HG02885 (cell line): ENCODE results near the gene AP1S2.
"Not testable (repeated sequence)": the region's sequence is repeated elsewhere in the genome, so short reads cannot be mapped to it uniquely, and the experiment has no call there.

Experiments used
- ATAC-seq: cut with Tn5 transposase; IDR thresholded peaks from one replicate; pipeline ENCODE4 v1.9.1; 2021; ENCODE audit warnings: mild to moderate bottlenecking; ENCODE audit not compliant: unreplicated experiment, poor library complexity

The AP1S2 gene

DNA sequence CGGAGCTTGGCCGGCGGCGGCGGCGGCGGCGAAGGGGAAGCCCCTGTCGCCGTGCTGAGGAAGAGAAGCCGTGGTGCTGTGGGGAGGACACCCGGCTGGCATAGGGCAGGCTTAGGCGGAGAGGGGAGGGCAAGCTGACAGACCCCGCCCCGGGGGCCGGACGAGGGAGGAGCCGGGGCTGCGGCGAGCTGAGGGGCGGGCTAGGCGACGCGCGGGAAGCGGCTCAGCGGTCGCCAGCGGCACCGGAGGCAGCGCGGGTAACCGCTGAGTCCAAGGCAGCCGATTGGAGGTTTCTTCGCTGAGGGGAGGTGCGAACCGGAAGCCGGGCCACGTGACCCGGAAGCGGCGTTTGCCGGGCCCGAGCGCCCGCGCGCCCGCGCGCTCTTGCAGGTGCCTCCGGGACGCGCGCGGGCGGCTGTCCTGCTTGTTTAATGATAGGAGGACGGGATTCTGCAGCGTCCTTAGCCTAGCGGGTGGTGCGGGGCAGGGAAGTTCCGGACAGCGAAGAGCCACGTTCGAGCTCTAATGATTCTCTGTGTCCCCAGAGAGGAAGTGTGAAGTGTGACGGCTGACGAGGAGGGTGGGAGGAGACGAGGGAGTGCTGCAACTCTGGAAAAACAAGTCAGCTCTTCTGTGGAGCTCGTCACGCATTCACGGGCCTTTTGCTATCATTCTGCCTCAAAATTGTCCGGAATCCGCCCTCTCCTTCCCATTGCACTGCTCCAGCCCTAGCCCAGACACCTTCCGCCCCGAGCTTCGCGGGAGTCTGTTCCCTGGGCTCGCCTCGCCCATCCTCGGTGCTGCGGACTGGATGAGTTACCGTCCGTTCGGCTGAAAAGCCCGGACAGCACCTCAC, at the start of gene AP1S2:
Gene AP1S2 (minus strand): TSS at position 102 of the 856 bp plus-strand sequence. CDS start 2,289 bp downstream, outside the sequence.
- ATAC-seq, result peak; percentile 95

DNA sequence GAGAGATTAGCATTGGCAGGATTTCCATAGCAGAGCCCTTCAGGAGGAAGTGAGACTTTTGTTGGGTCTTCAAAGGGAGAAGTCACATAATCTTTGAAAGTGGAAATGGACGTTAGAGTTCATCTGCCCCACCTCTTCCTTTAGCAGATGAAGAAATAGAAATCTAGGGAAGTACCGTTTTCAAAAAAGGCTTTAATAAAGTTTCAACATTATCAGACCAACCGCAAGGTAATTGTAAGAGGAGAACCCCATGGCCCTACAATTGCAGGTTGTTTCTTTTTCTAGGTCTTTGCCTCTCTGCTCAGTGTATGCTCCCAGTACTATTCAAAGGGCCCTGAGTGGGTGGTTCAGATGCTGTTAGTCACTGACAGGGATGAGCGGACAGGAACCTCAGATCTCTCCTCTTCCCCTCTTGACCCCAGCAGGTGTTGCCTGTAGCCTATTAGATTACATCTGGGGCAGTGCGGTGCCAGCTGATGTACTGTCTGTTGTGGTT, 48.6 kb upstream of the AP1S2 start:
- peak; percentile 96 for ATAC-seq

DNA sequence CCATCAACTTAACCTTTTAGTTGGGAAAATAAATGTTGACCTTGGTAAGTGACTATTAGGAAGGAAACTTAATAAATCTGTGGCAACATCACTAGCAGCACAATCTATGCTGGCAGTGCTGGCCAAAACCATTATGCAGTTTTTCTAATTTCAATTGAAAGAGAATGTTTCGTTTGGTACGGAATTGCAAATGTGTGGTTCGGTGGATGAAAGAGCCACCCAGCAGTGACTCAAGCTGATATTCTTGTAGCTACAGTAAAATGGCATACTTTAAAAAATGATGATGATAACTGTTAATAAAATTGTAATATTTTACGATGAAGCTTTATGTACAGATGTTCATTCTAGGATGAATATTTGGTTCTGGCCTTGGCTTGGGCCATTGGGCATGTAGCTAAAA, 40.7 kb upstream of the AP1S2 start:
- no peak for ATAC-seq

DNA sequence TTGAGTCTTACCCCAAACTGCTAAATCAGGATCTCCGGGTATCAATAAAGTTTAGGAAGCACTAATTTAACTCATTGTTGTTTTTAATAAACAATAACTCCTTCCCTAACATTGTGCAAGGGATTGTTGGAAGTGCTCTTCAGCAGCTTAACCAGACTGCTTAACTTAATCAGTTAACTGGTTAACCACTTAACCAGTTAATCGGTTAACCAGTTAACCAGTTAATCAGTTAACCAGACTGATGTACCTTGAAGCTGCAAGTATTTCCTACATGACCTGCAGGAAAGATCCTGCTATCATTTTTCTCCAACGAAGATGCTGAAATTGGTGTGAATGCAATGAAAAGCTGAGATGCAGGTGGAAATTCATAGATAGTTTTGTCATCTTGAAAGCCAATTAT, 40.1 kb upstream of the AP1S2 start:
- no peak for ATAC-seq

DNA sequence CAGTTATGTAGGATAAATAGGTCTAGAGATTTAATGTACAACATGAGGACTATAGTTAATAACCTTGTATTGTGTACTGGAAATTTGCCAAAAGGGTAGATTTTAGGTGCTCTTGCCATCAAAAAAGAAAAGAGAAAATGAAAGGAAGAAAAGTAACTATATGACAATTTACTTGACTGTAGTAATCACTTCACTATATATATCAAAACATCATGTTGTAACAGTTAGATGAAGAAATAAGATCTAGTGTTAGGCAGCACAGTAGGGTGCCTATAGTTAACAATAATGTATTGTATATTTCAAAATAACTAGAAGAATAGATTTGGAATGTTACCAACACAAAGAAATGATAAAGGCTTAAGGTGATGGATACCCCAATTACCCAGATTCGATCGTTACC, 35.9 kb upstream of the AP1S2 start:
- no peak for ATAC-seq

DNA sequence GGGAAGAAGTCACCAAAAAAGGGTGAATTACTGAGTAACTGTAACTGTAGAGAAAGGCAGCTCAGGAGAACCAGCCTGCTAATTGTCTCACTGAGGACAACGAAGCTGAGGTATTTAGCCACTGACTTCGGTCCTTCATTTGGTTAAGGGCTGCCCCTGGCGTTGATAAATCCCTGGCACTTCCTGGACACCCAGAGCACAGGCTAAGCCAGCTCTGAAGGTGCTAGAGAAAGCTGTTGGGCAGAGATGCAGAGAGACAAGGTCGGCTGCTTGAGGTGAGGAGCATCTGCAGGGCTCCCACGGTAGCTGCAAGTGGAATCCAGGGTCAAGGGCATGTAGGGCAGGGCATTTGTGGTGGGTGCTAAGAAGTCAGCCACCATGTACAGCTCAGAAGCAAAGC, 33.4 kb upstream of the AP1S2 start:
- no peak for ATAC-seq

DNA sequence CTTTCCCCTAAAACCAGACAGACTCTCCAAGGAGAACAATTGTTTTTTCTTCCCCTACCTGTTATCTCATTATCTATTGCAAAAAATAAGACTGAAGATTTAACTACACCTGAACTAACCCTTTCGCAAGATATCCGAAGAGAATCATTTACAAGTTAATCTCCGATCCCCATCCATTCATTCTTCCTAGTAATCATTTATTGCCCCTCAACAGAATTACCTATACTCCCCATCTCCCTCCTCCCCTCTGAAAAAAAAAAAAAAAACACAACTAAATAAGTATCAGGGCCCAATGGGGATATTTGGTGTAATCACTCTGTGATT, 28.9 kb upstream of the AP1S2 start:
- no peak for ATAC-seq

DNA sequence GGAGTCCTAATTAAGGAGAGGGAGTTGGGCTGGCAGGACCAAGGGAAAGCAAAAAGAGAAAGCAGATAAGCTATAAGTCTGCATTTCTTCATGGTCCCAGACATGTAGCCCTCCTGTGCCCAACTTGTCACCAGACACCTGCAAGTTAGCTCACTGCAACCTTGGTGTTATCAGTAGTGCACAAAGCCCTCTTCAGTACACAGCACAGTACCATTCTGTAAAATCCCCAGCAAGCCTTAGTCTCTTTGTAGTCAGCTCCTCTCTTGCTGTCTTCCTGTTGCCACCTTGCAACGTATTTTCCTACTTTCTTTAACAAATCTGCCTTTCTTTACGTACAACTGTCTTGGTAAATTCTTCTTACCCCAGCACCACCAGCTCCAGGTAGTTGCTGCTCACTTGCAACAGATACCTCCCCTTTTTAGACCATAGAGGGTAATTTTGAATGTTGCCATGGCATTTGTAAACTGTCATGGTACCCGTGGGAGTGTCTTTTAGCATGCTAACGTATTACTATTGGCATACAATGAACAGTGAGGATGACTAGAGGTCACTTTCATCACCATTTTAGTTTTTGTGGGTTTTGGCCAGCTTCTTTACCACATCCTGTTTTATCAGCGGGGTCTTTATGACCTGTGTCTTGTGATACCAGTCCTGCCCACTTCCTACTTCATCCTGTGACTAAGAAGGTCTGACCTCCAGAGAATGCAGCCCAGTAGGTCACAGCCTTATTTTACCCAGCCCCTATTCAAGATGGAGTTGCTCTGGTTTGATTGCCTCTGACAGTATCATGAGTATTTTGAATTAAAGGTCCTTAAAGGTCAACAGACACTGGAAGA, 28.3 kb upstream of the AP1S2 start:
- ATAC-seq, result peak; percentile 82

DNA sequence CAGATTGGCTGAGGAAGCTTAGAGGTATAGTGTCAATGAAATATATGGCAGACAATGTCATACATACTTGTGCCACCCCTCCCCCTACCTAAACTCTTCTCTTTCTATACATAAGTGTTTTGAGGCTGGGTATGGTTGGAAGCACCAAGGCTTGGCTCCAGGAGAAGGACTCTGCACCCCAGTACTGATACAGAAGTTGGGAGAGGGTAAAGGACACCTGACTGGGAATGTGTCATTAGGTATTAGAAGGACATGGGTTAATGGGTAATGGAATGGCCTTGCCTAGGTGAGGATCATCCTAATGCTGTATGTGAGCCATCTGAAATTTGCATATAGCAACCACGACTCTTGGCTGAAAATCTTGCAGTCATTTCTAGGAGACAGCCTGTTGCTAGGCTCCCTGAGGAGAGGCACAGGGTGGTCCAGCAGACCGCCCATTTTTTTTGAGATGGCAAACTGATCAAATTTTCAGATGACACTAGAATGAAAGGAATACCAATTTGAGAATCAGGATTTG, 26.8 kb upstream of the AP1S2 start:
- ATAC-seq, result no peak

DNA sequence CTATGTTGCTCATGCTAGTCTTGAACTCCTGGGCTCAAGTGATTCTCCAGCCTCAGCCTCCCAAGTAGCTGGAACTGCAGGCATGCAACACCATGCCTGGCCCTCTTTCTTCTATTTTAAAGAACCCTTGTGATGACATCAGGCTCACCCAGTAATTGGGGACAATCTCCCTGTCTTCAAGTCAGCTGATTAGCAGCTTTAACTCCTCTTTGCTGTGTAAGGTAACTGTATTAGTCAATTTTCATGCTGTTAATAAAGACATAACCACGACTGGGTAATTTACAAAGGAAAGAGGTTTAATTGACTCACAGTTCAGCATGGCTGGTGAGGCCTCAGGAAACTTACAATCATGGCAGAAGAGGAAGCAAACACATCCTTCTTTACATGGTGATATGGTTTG, 23.3 kb upstream of the AP1S2 start:
- not testable (repeated sequence) for ATAC-seq

DNA sequence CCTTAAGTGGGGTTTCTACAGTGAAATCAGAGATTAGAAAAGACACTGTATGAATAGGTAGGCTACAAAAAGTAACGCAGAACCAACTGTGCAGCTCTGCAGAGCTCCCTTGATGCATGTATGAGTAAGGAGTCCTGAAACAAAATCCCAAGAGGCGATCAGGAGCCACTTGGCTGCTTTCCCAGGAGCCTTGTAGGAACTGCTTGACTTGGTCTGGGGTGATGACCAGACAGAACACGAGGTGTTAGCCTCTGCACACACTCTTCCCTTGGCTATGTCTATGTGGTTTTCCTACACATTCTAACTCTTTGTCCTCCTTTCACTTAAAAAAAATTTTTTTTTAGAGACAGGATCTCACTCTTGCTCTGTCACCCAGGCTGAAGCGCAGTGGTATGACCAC, 22.8 kb upstream of the AP1S2 start:
- no peak for ATAC-seq

DNA sequence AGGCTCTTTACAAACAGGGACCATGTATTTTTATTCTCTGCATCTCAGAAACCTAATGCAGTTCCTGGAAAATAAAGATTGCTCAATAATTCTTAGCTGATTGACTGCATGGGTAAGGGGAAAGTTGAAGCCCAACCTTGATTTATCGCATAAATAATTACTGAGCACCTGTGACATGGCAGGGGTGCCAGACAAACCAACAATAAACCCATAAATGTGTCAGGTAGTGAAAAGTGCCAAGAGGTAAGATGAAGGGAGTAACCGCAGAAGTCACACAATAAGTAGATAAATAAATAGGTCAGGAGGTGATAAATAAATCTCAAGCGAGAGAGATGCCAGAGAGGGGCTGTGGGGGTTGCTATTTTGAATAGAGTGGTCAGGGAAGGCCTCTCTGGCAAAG, 20.1 kb upstream of the AP1S2 start:
- ATAC-seq, result no peak

DNA sequence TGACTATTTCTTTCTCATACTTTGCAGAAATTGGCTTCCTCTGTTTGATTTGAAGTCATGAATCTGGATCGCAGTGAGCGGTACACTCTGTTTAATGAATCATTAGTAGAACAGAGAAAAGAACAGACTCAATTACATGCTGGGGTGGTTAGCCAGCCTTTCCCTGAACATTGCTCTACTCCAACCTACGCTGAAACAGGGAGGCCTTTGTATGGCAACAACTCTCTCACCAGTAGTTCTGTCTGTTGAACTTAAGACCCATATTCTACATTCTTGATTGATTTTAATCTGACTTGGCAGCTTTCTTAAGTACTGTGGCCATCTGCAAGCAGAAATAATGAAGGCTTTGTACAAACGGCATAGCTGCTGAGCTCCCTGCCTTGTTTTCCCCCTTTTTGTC, 19.0 kb upstream of the AP1S2 start:
- ATAC-seq, result no peak

DNA sequence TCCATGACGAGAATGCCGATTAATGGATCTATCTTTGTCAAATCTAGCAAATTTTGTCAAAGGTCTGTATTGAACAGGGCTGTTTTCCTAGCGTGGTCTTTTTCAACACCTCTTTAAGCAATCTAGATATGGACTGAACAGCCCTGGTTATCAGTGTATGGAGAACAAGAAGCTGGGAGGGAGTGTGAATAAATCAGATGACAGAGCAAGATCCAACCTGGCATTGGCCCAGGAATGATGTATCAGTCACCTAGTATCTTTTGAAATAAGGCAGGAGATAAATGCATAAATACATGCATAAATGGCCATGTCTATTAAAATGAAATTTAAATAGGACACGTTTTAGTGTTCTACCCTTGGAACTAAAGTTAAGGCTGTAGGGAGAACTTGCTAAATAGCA, 15.7 kb upstream of the AP1S2 start:
- no peak for ATAC-seq

DNA sequence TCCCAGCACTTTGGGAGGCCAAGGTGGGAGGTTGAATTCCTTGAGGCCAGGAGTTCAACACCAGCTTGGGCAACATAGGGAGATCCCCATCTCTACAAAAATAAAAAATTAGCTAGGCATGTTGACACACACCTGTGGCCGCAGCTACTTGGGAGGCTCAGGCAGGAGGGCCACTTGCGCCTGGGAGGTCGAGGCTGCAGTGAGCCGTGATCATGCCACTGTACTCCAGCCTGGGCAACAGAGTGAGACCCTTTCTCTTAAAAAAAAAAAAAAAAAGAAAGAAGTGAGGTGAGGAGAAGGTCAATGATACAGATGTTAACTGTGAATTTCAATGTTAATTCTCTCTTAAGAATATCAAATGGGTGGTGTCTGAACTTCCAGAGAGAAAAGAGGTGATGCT, 15.1 kb upstream of the AP1S2 start:
- no peak for ATAC-seq

DNA sequence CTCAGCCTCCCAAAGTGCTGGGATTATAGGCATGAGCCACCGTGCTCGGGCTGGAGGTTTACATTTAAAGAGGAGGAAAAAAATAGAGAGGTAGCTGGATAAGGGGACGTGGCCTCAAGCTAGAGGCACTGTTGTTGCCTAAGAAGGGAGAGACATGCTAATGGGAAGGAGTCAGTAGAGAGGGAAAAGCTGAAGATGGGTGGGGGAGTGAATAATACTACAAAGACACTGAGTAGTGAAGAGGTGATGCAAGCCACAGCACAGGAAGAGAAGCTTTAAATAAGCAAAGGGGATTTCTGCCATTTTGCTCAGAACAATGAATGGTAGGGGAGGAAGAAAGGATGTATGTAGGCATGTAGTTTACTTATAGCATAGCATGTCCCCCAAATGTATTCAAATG, 11.5 kb upstream of the AP1S2 start:
- no peak for ATAC-seq

DNA sequence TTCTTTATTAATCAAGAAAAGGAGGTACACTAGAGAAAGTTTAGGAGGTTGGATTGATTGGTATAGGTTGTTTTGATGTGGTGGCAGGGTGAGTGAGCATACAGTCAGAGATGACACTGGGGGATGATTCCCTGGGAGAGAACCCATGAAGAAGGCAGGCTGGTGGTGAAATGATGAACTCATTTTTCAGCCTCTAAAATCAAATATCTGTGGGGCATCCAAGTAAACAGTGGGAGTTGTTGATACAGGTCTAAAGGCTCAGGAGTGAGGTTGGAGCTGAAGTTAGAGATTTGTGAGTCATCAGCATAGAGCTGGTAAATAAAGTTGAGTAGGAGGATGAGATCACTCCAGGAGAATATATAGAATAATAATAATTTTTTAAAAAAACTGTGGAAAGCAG, 10.0 kb upstream of the AP1S2 start:
- ATAC-seq, result no peak

DNA sequence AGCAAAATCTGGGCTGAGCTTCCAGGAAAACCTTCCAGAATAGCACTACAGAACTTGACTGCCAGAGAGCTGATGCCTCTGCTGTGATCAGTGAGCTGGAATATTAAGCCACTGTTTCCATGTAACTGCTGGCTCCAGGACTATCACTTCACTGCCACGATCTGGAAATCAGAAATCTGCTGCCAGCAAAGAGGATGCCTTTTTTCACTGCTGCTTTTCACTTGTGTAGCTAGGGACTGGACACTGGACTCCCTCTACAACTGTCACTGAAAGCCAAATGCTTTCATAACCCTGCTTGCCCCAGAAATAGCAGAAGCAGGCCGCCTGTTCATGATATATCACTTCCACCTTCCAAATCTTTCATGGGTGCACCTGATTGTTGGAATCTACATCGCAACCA, 9.4 kb upstream of the AP1S2 start:
- no peak for ATAC-seq

DNA sequence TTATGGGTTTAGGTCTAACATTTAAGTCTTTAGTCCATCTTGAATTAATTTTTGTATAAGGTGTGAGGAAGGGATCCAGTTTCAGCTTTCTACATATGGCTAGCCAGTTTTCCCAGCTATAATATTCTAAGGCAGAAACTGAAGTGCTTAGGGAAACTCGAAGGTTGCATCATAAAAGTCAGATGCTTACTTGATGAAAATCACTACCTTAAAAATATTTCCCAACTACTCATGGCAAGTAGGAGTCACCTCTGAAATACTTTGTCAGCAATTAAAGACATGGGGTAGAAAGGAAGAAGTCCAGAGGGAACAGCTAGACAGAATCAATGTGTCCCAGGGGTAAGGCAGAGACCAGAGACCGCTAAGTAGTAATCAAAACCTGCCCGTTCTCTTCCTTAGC, 6.3 kb upstream of the AP1S2 start:
- ATAC-seq, result no peak

DNA sequence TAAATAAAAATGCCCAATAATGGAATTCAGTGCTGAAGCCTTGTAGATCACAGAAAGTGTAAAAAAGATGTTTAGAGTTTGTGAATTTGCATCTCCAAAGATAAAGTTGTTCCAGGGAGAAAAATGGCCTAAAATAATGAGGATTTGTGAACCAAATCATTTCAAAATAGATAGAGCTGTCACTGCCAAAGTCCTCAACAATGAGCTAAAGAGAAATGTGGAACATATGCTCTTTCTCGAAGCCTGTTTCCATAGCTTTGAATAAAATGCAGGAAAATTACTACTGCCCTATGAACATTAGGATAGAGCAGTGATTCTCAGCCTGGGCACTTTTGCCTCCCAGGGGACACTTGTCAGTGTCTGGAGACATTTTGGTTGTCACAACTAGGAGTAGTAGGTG, 3.4 kb upstream of the AP1S2 start:
- no peak for ATAC-seq

DNA sequence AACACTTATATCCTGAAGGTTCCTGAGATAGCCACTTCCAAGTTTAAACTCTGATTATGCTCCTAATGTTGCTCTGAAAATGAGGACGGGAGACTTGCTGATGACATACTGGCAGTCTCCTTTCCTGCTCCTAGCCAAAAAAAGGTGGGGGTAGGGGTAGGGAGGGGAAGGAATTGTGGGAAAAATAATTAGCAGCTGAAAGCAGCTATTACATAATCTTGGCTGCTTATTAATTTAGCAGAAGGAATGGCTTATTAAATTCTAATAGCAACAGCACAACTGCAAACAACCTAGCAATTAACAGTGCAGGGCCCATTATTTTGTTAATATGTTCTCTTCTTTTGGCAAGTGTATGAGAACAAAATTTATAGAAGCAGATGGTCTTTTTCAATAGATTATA, 2.0 kb upstream of the AP1S2 start:
- no peak for ATAC-seq
